Fibroblast of lung (primary cell): ENCODE measurements around the gene AK5.

Experiments used
- EZH2 ChIP-seq: IDR thresholded peaks from 2 replicates; pipeline ENCODE4 v1.5.1; 2012; ENCODE audit warnings: low read length, control low read depth, mild to moderate bottlenecking; ENCODE audit errors: missing control alignments
- TF ChIP-seq, protein P1 (sequence below), 2 donors: IDR thresholded peaks in 1 of 2; conservative IDR thresholded peaks in 1 of 2; 1 replicate in 1 of 2; 2 replicates in 1 of 2; pipeline ENCODE4 v1.5.1; 2011 to 2012; ENCODE audit warnings: low read length in 2 of 2, control low read depth in 1 of 2, inconsistent platforms in 1 of 2, low read depth in 1 of 2, mild to moderate bottlenecking in 1 of 2

- TF ChIP-seq, protein P1, sequence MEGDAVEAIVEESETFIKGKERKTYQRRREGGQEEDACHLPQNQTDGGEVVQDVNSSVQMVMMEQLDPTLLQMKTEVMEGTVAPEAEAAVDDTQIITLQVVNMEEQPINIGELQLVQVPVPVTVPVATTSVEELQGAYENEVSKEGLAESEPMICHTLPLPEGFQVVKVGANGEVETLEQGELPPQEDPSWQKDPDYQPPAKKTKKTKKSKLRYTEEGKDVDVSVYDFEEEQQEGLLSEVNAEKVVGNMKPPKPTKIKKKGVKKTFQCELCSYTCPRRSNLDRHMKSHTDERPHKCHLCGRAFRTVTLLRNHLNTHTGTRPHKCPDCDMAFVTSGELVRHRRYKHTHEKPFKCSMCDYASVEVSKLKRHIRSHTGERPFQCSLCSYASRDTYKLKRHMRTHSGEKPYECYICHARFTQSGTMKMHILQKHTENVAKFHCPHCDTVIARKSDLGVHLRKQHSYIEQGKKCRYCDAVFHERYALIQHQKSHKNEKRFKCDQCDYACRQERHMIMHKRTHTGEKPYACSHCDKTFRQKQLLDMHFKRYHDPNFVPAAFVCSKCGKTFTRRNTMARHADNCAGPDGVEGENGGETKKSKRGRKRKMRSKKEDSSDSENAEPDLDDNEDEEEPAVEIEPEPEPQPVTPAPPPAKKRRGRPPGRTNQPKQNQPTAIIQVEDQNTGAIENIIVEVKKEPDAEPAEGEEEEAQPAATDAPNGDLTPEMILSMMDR (conservative IDR thresholded peaks at IDR 0.05 in 1 of 2, IDR thresholded peaks at IDR 0.05 in 1 of 2; ENCODE audit: low read depth in 1 of 2, low read length in 2 of 2): no peak
- no peak for TF ChIP-seq EZH2
Observed at GRCh38 chr1:77487631-77488030, 205.8 kb downstream of the AK5 start.
